Activated CD4-positive, alpha-beta T cell treated with anti-CD3 and anti-CD28 coated beads, Interleukin-2, amount 10 ng/mL, durations not matched to agents 24 days and 14 days (primary cell): Measurements from ENCODE around the gene SLC17A2. TPM values are rescaled to one million over a fixed set of nuclear protein-coding genes. Genes with fewer than 3 reads are reported as not detected.
"Not testable (repeated sequence)": the region's sequence is repeated elsewhere in the genome, so short reads cannot be mapped to it uniquely, and the experiment has no call there.

Experiments
- DNase-seq: peaks from one replicate; pipeline ENCODE4 v3.0.0; 2022
- H3K27ac Mint-ChIP-seq: one replicate; pipeline ENCODE4 v1.8.0; 2022; ENCODE audit warnings: mild to moderate bottlenecking, mixed read lengths
- H3K27me3 Mint-ChIP-seq: one replicate; pipeline ENCODE4 v1.8.0; 2022; ENCODE audit warnings: mixed read lengths
- H3K36me3 Mint-ChIP-seq: one replicate; pipeline ENCODE4 v1.8.0; 2022; ENCODE audit warnings: low read depth, mild to moderate bottlenecking, mixed read lengths
- H3K4me1 Mint-ChIP-seq: one replicate; pipeline ENCODE4 v1.8.0; 2021; ENCODE audit warnings: mixed read lengths
- H3K4me3 Mint-ChIP-seq: one replicate; pipeline ENCODE4 v1.8.0; 2022; ENCODE audit warnings: mild to moderate bottlenecking, moderate library complexity, mixed read lengths
- H3K9me3 Mint-ChIP-seq: one replicate; pipeline ENCODE4 v1.8.0; 2021; ENCODE audit warnings: mixed read lengths
- intact Hi-C: fragments of 100-400 bp; cut with micrococcal nuclease; formaldehyde crosslinking; loops from one replicate; pipeline ENCODE4 v1.15.1; 2023
- total RNA-seq: library from RNA; stranded (reverse); gene quantifications from 2 replicates; pipeline ENCODE4 v1.2.3, GENCODE V29; 2022

The SLC17A2 gene
- total RNA-seq, 1 donor from 2014 or later: not detected

DNA sequence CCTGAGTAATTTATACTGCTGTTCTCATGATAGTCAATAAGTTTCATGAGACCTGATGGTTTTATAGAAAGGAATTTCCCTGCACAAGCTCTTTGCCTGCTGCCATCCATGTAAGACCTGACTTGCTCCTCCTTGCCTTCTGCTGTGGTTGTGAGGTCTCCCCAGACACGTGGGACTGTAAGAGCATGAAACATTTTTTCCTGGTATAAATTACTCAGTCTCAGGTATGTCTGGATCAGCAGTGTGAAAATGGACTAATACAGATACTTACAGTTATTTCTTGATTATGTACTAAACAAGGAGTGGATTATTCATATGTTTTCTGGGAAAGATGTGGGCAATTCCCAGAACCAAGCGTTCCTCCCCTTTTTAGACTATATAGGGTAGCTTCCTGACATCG, 30.2 kb upstream of the SLC17A2 start:
- Mint-ChIP-seq H3K27ac (peak overlapping the region; percentile 96), H3K4me3 (peak overlapping the region; percentile 88), H3K36me3 (peaks cover 37% of the 10 kb centered on the region), H3K9me3 (peaks cover 12% of the 10 kb centered on the region), H3K27me3 (no peaks in the 10 kb centered on the region), H3K4me1 (peaks cover 62% of the 10 kb centered on the region)
- DNase-seq: no peak
- intact Hi-C loops: loop anchor here (5.0 kb wide), 1 partner anchor 593 kb away; no protein-coding TSS in a partner anchor

DNA sequence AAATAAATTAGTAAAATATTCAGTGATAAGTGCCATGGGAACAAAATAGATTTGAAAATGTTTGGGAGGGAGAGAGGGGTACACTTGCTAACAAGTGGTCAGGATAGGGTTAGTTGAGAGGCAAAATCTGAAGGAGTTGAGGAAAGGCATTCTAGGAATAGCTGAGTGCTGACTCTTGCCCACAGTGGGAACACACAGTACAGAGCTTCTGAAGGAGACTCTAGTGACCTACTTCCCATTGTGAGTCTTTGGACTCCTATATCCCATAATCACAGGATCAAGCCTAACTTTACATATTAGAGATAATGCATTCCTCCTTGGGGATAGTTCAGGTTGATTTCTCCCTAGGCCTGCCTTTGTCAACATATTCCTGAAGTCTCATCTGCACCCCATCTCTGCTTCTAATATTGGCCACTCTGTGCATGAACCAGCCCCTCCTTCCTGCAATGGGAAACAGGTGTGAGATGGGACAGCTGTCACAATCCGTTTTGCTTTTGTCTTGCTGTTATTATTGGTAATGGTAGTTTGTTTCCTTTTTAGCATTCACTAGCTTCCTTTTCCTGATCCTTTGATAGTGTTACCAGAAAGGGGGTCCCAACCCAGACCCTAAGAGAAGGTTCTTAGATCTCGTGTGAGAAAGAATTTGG, 29.5 kb upstream of the SLC17A2 start:
- Mint-ChIP-seq H3K4me3 (peak overlapping the region; percentile 88), H3K27ac (peak overlapping the region; percentile 96), H3K36me3 (peaks cover 35% of the 10 kb centered on the region), H3K4me1 (peaks cover 58% of the 10 kb centered on the region), H3K9me3 (peaks cover 12% of the 10 kb centered on the region), H3K27me3 (no peaks in the 10 kb centered on the region)
- no peak for DNase-seq
- intact Hi-C loops: loop anchor here (5.0 kb wide), 1 partner anchor 593 kb away; no protein-coding TSS in a partner anchor

DNA sequence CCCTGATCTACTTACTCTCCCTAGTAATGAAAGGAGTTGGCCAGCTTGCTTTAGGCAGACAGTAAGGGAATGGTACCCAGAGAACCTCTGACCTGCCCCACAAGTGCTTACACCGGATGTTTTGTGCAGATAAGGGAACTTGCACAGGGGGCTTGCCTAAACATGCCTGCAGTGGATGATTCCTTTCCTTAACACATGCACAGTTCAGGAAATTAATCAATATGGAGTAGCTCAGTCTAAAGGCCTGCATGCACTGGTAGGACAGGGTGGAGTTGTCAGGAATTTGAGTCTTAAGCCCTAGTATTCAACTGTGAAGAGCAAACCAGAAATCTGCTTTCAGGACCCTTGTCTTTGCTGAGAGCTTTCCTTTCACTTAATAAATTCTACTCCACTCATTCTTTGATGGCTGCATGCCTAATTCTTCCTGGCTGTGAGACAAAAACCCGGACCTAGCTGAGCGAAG, 28.2 kb upstream of the SLC17A2 start:
- no peak for DNase-seq
- peaks cover 24% of the 10 kb centered on the region for H3K36me3 Mint-ChIP-seq
- intact Hi-C loops: no loop called here
- peaks cover 12% of the 10 kb centered on the region for H3K9me3 Mint-ChIP-seq
- H3K27ac Mint-ChIP-seq: peak overlapping the region; percentile 31
- no peaks in the 10 kb centered on the region for H3K27me3 Mint-ChIP-seq
- H3K4me3 Mint-ChIP-seq: peak overlapping the region; percentile 53
- H3K4me1 Mint-ChIP-seq: peaks cover 48% of the 10 kb centered on the region

DNA sequence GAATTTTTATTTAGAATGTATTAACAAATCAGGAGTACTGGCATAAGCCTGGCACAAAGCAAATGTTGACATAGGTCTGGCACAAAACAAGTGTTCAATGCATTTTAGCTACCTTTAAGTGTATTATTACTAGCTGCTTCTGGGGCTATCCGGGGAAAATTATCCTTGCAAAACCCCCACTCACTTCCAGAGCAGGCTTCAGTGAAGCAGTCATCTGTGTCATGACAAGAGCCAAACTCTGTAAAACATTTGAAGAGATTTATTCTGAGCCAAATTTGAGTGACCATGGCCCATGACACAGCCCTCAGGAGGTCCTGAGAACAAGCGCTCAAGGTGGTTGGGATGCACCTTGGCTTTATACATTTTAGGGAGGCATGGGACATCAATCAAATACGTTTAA, 25.7 kb upstream of the SLC17A2 start:
- Mint-ChIP-seq H3K4me3 (no peak overlapping the region), H3K36me3 (peaks cover 21% of the 10 kb centered on the region), H3K9me3 (peaks cover 12% of the 10 kb centered on the region), H3K27ac (no peak overlapping the region), H3K4me1 (peaks cover 30% of the 10 kb centered on the region), H3K27me3 (no peaks in the 10 kb centered on the region)
- DNase-seq: no peak
- intact Hi-C loops: no loop called here

DNA sequence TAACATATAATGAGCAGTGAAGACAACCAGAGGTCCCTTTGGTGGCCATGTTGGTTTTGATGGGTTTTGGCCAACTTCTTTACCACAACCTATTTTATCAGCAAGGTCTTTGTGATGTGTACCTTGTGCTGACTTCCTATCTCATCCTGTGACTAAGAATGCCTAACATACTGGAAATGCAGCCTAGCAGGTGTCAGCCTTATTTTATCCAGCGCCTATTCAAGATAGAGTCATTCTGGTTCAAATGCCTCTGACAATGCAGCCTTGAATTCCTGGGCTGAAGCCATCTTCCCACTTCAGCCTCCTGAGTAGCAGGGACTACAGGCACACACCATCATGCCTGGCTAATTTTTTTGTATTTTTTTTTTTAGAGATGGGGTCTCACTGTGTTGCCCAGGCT, 24.3 kb upstream of the SLC17A2 start:
- no peaks in the 10 kb centered on the region for H3K27me3 Mint-ChIP-seq
- intact Hi-C loops: no loop called here
- H3K27ac Mint-ChIP-seq: no peak overlapping the region
- no peak for DNase-seq
- H3K4me3 Mint-ChIP-seq: no peak overlapping the region
- peaks cover 18% of the 10 kb centered on the region for H3K4me1 Mint-ChIP-seq
- peaks cover 14% of the 10 kb centered on the region for H3K36me3 Mint-ChIP-seq
- H3K9me3 Mint-ChIP-seq: peaks cover 12% of the 10 kb centered on the region

DNA sequence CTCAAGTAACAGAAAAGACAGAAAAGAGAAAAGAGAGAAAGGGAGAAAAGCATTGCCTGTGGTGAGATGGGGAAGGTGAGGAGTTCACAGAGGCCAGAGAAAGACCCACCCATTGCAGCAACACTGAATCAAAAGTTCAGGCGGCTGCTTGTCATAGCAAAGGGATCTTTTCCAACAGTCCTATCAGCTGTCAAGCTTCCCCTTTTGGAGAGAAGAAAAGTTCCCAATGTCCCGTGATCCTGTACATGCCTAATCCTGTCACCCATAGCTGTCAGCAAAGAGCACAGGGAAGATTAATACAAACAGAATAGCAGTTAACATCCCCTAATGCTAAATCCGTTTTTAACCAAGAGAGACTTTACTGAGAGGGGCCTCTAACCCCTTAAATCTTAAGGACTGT, 23.2 kb upstream of the SLC17A2 start:
- peaks cover 7% of the 10 kb centered on the region for H3K9me3 Mint-ChIP-seq
- no peak overlapping the region for H3K4me3 Mint-ChIP-seq
- H3K27me3 Mint-ChIP-seq: no peaks in the 10 kb centered on the region
- no peak for DNase-seq
- H3K4me1 Mint-ChIP-seq: peaks cover 8% of the 10 kb centered on the region
- H3K36me3 Mint-ChIP-seq: peaks cover 6% of the 10 kb centered on the region
- H3K27ac Mint-ChIP-seq: no peak overlapping the region
- intact Hi-C loops: no loop called here

DNA sequence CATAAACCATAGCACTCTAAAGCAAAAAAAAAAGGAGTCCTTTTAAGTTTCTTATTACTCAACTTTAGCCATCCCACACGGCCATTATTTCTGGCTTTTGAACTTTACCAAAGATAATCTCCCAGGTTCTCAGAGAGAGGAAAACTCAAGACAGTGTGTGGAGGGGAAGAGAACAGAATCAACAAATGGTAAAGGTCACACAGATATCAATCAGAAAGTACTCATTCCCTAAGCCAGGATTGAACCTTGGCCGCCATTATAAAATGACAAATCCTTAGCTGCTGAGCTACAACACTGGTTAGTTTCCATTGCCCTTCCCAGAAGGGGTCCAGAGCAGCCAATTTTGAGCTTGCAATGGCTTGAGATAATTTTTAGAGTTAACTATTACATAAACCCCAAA, 22.0 kb upstream of the SLC17A2 start:
- Mint-ChIP-seq H3K27ac (no peak overlapping the region), H3K4me3 (no peak overlapping the region), H3K36me3 (no peaks in the 10 kb centered on the region), H3K9me3 (no peaks in the 10 kb centered on the region), H3K27me3 (no peaks in the 10 kb centered on the region), H3K4me1 (no peaks in the 10 kb centered on the region)
- intact Hi-C loops: no loop called here
- DNase-seq: no peak

DNA sequence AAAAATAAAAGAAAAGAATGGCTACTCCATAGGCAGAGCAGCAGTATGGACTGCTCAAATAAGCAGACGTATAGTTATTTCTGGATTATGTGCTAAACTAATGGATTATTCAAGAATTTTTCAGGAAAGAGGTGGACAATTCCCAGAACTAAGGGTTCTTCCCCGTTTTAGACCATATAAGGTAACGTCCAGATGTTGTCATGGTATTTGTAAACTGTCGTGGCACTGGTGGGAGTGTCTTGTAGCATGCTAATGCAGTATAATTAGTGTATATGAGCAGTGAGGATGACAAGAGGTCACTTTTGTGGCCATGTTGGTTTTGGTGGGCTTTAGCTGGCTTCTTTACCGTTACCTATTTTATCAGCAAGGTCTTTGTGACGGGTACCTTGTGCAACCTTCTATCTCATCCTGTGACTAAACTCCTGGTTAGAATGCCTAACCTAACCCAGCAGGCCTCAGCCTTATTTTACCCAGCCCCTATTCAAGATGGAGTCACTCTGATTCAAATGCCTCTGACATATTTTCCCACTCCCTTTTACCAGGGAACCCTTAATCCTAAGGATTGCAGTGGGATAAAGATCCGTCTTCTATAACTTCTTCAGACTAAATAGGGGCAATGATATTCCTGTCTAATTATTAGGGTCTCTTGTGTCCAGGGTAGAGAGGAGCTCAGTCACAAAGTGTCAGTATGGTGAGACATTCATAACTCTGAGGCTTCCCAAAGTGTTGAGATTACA, 21.0 kb upstream of the SLC17A2 start:
- H3K4me3 Mint-ChIP-seq: no peak overlapping the region
- DNase-seq: no peak
- H3K27me3 Mint-ChIP-seq: no peaks in the 10 kb centered on the region
- H3K9me3 Mint-ChIP-seq: no peaks in the 10 kb centered on the region
- H3K4me1 Mint-ChIP-seq: peaks cover 6% of the 10 kb centered on the region
- no peak overlapping the region for H3K27ac Mint-ChIP-seq
- peaks cover 1% of the 10 kb centered on the region for H3K36me3 Mint-ChIP-seq
- intact Hi-C loops: no loop called here

DNA sequence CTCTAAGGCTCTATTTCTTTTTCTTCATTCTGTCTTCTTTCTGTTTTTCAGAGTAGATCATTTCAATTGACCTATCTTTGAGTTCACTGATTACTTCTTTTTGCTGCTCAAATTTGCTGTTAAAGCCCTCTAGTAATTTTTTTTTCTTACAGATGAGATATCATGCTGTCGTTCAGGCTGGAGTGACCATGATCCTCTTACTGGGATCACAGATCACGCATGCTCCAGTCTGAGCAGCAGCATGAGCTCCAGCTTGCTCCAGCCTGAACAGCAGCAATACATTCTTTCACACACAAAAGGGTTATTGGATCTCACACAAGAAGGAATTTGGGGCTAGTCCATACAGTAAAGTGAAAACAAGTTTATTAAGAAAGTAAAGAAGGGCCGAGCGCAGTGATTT, 19.8 kb upstream of the SLC17A2 start:
- peaks cover 14% of the 10 kb centered on the region for H3K4me1 Mint-ChIP-seq
- peaks cover 5% of the 10 kb centered on the region for H3K36me3 Mint-ChIP-seq
- H3K9me3 Mint-ChIP-seq: peaks cover 6% of the 10 kb centered on the region
- H3K27ac Mint-ChIP-seq: no peak overlapping the region
- intact Hi-C loops: no loop called here
- DNase-seq: no peak
- no peaks in the 10 kb centered on the region for H3K27me3 Mint-ChIP-seq
- no peak overlapping the region for H3K4me3 Mint-ChIP-seq

DNA sequence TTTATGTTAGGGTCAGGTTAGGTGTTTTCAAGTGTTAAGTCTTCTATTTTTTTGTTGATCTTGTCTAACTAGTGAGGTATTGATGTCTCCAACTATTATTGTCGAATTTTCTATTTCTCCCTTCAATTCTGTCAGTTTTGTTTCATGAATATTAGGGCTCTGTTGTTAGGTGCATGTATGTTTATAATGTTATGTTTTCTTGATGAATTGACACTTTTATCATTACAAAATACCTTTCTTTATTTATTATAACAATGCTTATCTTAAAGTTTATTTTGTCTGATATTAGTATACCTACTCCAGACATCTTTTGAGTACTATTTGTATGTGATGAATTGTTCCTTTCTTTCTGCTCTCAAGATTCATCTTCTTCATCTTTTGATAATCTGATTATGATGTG, 19.2 kb upstream of the SLC17A2 start:
- intact Hi-C loops: loop anchor here (5.0 kb wide), 1 partner anchor 37 kb away; no protein-coding TSS in a partner anchor
- peaks cover 5% of the 10 kb centered on the region for H3K36me3 Mint-ChIP-seq
- DNase-seq: no peak
- H3K9me3 Mint-ChIP-seq: peaks cover 7% of the 10 kb centered on the region
- H3K27me3 Mint-ChIP-seq: no peaks in the 10 kb centered on the region
- H3K4me3 Mint-ChIP-seq: no peak overlapping the region
- peaks cover 20% of the 10 kb centered on the region for H3K4me1 Mint-ChIP-seq
- H3K27ac Mint-ChIP-seq: no peak overlapping the region

DNA sequence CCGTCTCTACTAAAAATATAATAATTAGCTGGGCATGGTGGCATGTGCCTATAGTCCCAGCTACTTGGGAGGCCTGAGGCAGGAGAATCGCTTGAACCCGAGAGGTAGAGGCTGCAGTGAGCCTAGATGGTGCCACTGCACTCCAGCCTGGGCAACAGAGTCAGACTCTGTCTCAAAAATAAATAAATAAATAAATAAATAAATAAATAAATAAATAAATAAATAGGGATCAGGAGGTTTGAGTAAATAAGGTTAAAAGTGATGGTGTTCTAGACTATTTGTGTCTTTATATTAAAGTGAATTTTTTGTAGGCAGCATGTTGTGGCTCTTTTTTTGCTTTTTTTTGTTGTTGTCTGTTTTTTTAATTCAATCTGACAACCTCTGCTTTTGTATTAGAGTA, 17.0 kb upstream of the SLC17A2 start:
- intact Hi-C loops: loop anchor here (5.0 kb wide), 1 partner anchor 35 kb away; no protein-coding TSS in a partner anchor
- not testable (repeated sequence) for H3K4me3 Mint-ChIP-seq, H3K36me3 Mint-ChIP-seq, H3K27ac Mint-ChIP-seq, H3K27me3 Mint-ChIP-seq, H3K9me3 Mint-ChIP-seq, DNase-seq
- peaks cover 24% of the 10 kb centered on the region for H3K4me1 Mint-ChIP-seq

DNA sequence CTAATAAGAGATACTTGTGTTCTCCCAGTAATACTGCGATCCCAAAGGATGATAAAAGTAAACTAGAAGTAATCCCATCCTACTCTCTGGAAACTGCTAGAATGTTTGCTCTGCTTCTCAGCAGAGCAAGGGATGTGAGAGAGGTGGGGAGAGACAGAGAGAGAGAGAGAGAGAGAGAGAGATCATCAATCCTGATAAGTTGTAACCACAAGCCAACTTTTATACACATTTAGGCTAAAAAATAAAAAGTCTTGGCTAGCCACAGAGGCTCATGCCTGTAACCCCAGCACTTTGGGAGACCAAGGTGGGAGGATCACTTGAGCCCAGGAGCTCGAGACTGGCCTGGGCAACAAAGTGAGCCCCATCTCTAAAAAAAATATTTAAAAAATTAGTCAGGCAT, 16.1 kb upstream of the SLC17A2 start:
- Mint-ChIP-seq H3K9me3 (peaks cover 7% of the 10 kb centered on the region), H3K4me1 (peaks cover 24% of the 10 kb centered on the region), H3K36me3 (peaks cover 5% of the 10 kb centered on the region), H3K4me3 (peak overlapping the region; percentile 47), H3K27ac (peak overlapping the region; percentile 27), H3K27me3 (no peaks in the 10 kb centered on the region)
- peak; percentile 72 for DNase-seq
- intact Hi-C loops: loop anchor here (5.0 kb wide), 1 partner anchor 34 kb away; no protein-coding TSS in a partner anchor

DNA sequence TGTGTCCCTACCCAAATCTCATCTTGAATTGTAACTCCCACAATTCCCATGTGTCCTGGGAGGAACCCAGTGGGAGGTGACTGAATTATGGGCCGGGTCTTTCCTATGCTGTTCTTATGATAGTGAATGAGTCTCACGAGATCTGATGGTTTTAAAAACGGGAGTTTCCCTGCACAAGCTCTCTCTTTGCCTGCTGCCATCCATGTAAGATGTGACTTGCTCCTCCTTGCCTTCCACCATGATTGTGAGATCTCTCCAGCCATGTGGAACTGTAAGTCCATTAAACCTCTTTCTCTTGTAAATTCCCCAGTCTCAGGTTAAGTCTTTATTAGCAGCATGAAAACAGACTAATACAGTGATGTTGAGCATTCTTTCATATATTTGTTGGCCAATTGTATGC, 15.2 kb upstream of the SLC17A2 start:
- not testable (repeated sequence) for DNase-seq, H3K27me3 Mint-ChIP-seq, H3K4me3 Mint-ChIP-seq, H3K9me3 Mint-ChIP-seq, H3K36me3 Mint-ChIP-seq
- H3K27ac Mint-ChIP-seq: peak overlapping the region; percentile 64
- H3K4me1 Mint-ChIP-seq: peaks cover 24% of the 10 kb centered on the region
- intact Hi-C loops: loop anchor here (1.0 to 5.0 kb wide), 3 partner anchors 17 to 47 kb away; partner anchors contain the start of gene TRIM38
